Vagina (tissue), 2 donors: Measurements from ENCODE around the gene MAD1L1. TPM values are rescaled to one million over a fixed set of nuclear protein-coding genes. Genes with fewer than 3 reads are reported as not detected.

Source experiments
- DNase-seq, 2 donors: peaks; one replicate each; pipeline ENCODE4 v3.0.0-alpha.2; 2017; ENCODE audit errors: extremely low spot score in 2 of 2
- H3K27ac ChIP-seq: fragments of 200-600 bp; sonication (generic); one replicate; pipeline ENCODE4 v1.5.1; 2019
- H3K27me3 ChIP-seq: fragments of 200-600 bp; sonication (generic); one replicate; pipeline ENCODE4 v1.5.1; 2019
- H3K36me3 ChIP-seq, 2 donors: fragments of 200-600 bp; sonication (generic); one replicate each; pipeline ENCODE4 v1.5.1; 2017 to 2019
- H3K4me1 ChIP-seq: fragments of 200-600 bp; sonication (generic); one replicate; pipeline ENCODE4 v1.5.1; 2019
- H3K4me3 ChIP-seq, 2 donors: fragments of 200-600 bp; sonication (generic); 1 replicate in 1 of 2; 2 replicates in 1 of 2; pipeline ENCODE4 v1.5.1; 2016 to 2019
- H3K9me3 ChIP-seq: fragments of 200-600 bp; sonication (generic); one replicate; pipeline ENCODE4 v1.5.1; 2019
- POLR2A ChIP-seq, 2 donors: fragments of 450-650 bp; IDR thresholded peaks; one replicate each; pipeline ENCODE4 v1.6.1; 2017; ENCODE audit warnings: antibody characterized with exemption in 2 of 2, mild to moderate bottlenecking in 2 of 2, moderate library complexity in 2 of 2
- POLR2AphosphoS5 ChIP-seq, 2 donors: sonication (generic); formaldehyde crosslinking; IDR thresholded peaks; one replicate each; pipeline ENCODE4 v1.9.0; 2017; ENCODE audit warnings: antibody characterized with exemption in 2 of 2, mild to moderate bottlenecking in 2 of 2, low read depth in 1 of 2; ENCODE audit not compliant: insufficient read depth in 1 of 2
- intact Hi-C: fragments of 100-400 bp; cut with DNase I; formaldehyde crosslinking; loops from one replicate; pipeline ENCODE4 v1.15.1; 2023
- total RNA-seq: library from RNA; depleted of rRNA; stranded (reverse); fragments of >200 nt; gene quantifications from one replicate; pipeline ENCODE4 v1.2.3, GENCODE V29; 2016
- TF ChIP-seq, protein P1 (sequence below), 3 experiments: fragments of 450-650 bp in 2 of 3; fragments of 200-600 bp in 1 of 3; sonication (generic) in 1 of 3; IDR thresholded peaks; one replicate each; pipeline ENCODE4 v1.5.1; 2017 to 2019; ENCODE audit warnings: antibody characterized with exemption in 3 of 3, mild to moderate bottlenecking in 2 of 3, moderate library complexity in 2 of 3

MAD1L1 gene
- total RNA-seq, 1 donor from 2014 or later = 62.4 TPM

DNA sequence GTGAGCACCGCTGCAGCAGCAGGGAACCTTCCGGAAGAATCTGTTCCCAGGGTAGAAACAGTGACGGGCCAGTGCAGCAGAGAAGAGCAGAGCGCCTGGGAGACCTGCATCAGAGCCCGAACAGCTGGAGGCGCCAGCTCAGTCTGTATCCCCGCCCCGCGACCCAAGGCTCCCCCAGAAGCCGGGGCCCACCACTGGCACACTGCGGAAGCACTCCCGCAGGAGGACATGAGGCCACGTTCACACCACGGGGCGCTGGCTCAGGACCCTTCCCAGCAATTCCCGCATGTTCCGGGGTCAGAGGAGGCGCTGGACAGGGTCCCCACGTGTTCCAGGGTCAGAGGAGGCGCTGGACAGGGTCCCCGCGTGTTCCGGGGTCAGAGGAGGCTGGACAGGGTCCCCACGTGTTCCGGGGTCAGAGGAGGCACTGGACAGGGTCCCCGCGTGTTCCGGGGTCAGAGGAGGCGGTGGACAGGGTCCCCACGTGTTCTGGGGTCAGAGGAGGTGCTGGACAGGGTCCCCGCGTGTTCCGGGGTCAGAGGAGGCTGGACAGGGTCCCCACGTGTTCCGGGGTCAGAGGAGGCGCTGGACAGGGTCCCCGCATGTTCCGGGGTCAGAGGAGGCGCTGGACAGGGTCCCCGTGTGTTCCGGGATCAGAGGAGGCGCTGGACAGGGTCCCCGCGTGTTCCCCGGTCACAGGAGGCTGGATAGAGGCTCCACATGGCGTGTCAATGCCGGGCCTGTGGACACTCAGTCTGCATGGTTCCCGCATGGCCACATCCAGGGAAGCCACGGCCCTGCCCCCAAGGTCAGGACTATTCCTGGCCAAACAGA is 117.6 kb downstream of the MAD1L1 start:
- Histone ChIP-seq H3K9me3 (no peaks in the 10 kb centered on the region), H3K4me3 (no peak overlapping the region), H3K27ac (no peak overlapping the region), H3K36me3 (no peaks in the 10 kb centered on the region), H3K4me1 (peaks cover 32% of the 10 kb centered on the region), H3K27me3 (no peaks in the 10 kb centered on the region)
- no peak for DNase-seq
- intact Hi-C loops = no loop called here
- no peak for TF ChIP-seq POLR2A (IDR thresholded peaks at IDR 0.05)
- no peak for TF ChIP-seq POLR2AphosphoS5 (IDR thresholded peaks at IDR 0.05; ENCODE audit: insufficient read depth in 1 of 2, low read depth in 1 of 2)
- TF ChIP-seq, protein P1, sequence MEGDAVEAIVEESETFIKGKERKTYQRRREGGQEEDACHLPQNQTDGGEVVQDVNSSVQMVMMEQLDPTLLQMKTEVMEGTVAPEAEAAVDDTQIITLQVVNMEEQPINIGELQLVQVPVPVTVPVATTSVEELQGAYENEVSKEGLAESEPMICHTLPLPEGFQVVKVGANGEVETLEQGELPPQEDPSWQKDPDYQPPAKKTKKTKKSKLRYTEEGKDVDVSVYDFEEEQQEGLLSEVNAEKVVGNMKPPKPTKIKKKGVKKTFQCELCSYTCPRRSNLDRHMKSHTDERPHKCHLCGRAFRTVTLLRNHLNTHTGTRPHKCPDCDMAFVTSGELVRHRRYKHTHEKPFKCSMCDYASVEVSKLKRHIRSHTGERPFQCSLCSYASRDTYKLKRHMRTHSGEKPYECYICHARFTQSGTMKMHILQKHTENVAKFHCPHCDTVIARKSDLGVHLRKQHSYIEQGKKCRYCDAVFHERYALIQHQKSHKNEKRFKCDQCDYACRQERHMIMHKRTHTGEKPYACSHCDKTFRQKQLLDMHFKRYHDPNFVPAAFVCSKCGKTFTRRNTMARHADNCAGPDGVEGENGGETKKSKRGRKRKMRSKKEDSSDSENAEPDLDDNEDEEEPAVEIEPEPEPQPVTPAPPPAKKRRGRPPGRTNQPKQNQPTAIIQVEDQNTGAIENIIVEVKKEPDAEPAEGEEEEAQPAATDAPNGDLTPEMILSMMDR (IDR thresholded peaks at IDR 0.05) = no peak

DNA sequence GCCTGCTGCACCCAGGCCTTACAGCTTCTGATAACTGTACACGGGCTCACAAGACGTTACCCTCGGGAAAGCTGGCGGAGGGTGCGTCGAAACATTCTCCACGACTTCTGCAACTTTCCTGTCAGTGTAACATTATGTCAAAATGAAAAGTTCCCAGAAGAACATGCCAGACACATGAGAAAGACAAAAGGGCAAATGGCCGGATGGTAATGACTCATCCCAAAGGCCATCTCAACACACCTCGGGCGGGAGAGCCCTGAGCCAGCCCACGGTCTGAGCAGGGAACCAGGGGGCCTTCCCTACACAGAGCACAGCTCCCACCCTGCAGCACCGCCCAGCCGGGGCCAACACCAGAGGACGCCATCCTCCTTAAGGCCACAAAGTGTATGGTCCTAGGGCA is 118.7 kb downstream of the MAD1L1 start:
- Histone ChIP-seq H3K36me3 (no peaks in the 10 kb centered on the region), H3K27me3 (no peaks in the 10 kb centered on the region), H3K9me3 (no peaks in the 10 kb centered on the region), H3K4me3 (no peak overlapping the region), H3K4me1 (peaks cover 24% of the 10 kb centered on the region), H3K27ac (no peak overlapping the region)
- intact Hi-C loops = no loop called here
- DNase-seq = no peak
- TF ChIP-seq POLR2A (IDR thresholded peaks at IDR 0.05) = no peak
- TF ChIP-seq POLR2AphosphoS5 (IDR thresholded peaks at IDR 0.05; ENCODE audit: insufficient read depth in 1 of 2, low read depth in 1 of 2) = no peak
- TF ChIP-seq, protein P1 (IDR thresholded peaks at IDR 0.05) = no peak

DNA sequence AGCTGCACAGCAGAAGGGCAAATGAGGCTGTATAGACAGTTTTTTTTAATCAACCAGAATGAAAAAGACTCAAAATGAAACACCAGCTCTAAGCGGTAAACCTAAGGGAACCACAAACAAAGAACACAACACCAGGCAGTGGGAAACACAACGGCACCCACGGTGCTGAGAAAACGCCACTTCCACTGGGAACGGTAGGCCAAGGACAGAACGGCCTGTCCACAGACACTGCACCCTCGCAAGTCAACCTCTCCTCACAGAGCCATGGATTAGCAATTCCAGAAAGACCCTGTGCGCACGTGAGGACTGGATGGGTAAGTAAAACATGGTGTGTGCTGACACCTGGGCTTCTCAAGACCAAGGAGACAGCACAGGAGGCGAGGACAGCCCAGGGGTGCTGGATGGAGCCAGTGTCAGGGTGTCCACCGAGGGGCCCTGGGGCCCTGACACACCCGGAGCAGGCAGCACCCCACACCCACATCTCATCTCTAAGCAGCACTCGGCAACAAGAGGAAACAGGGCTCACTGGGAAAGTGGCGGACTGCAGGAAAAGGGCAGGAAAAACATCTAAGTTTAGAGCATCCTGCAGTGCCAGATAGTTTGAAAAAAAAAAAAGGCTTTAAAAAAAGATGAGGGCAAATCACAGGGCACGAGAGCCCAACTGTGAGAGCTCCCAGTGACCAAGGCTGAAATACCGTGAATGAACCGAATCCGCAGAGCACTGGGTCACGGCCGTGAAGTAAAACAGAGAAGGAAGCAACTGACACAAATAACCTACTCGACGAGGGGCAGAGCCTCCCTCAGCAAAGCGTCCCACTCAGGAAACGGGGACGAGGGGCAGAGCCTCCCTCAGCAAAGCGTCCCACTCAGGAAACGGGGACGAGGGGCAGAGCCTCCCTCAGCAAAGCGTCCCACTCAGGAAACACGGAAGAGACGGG is 120.2 kb downstream of the MAD1L1 start:
- DNase-seq = no peak
- no peaks in the 10 kb centered on the region for H3K36me3 ChIP-seq
- no peaks in the 10 kb centered on the region for H3K9me3 ChIP-seq
- intact Hi-C loops = no loop called here
- no peak for TF ChIP-seq POLR2AphosphoS5 (IDR thresholded peaks at IDR 0.05; ENCODE audit: insufficient read depth in 1 of 2, low read depth in 1 of 2)
- no peak for TF ChIP-seq POLR2A (IDR thresholded peaks at IDR 0.05)
- TF ChIP-seq, protein P1 (IDR thresholded peaks at IDR 0.05) = no peak
- no peaks in the 10 kb centered on the region for H3K27me3 ChIP-seq
- H3K4me3 ChIP-seq = no peak overlapping the region
- peaks cover 20% of the 10 kb centered on the region for H3K4me1 ChIP-seq
- H3K27ac ChIP-seq = no peak overlapping the region

DNA sequence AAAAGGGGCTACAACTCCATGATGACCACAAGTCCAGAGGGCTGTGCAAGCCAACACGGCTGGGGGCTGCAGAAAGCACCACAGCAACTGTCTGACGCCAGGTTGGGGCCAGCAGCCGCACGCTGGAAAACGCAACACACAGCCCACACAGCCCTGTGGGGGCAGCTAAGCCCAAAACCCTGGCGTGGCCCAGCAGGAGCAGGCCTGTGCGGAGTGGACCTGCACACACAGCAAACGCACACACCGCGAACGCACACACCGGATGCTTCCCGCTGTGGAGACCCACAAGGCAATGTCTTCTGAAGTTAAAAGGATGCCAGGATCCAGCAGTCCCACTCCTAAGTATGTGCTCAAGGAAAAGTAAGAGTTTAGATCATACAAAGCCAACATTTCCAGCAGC is 121.2 kb downstream of the MAD1L1 start:
- H3K4me3 ChIP-seq = no peak overlapping the region
- H3K9me3 ChIP-seq = no peaks in the 10 kb centered on the region
- H3K4me1 ChIP-seq = peaks cover 17% of the 10 kb centered on the region
- intact Hi-C loops = no loop called here
- H3K27ac ChIP-seq = no peak overlapping the region
- H3K36me3 ChIP-seq = no peaks in the 10 kb centered on the region
- H3K27me3 ChIP-seq = no peaks in the 10 kb centered on the region
- TF ChIP-seq, protein P1 (IDR thresholded peaks at IDR 0.05) = no peak
- TF ChIP-seq POLR2AphosphoS5 (IDR thresholded peaks at IDR 0.05; ENCODE audit: insufficient read depth in 1 of 2, low read depth in 1 of 2) (no peak), POLR2A (IDR thresholded peaks at IDR 0.05) (no peak)
- no peak for DNase-seq
